Keratinocyte (primary cell): ENCODE measurements around the gene KRTAP10-11. TPM values are rescaled to one million over a fixed set of nuclear protein-coding genes. Genes with fewer than 3 reads are reported as not detected.

ENCODE experiments used
- DNase-seq: peaks from one replicate; pipeline ENCODE4 v3.0.0-alpha.2; 2011; ENCODE audit warnings: low read depth, missing footprints, low spot score
- FAIRE-seq: peaks from 2 replicates; lab custom pipeline; 2011; peaks lifted over from hg19 to GRCh38; lab: Jason Lieb, UNC
- H2AFZ ChIP-seq: 2 replicates; pipeline ENCODE4 v1.6.0; 2012; ENCODE audit warnings: low read length, control low read depth, inconsistent platforms; ENCODE audit not compliant: control insufficient read depth
- H3K27ac ChIP-seq: 2 replicates; pipeline ENCODE4 v1.5.1; 2011; ENCODE audit warnings: low read length; ENCODE audit not compliant: control insufficient read depth, insufficient read depth
- H3K27me3 ChIP-seq: 3 replicates; pipeline ENCODE4 v1.6.0; 2011; ENCODE audit warnings: low read length; ENCODE audit not compliant: control insufficient read depth, insufficient read depth; ENCODE audit errors: extremely low read depth
- H3K36me3 ChIP-seq, 2 experiments: 2 replicates in 1 of 2; 3 replicates in 1 of 2; pipeline ENCODE4 v1.5.1; 2011; ENCODE audit warnings: low read length in 2 of 2, mild to moderate bottlenecking in 1 of 2; ENCODE audit not compliant: control insufficient read depth in 2 of 2, insufficient read depth in 2 of 2; ENCODE audit errors: extremely low read depth in 1 of 2
- H3K4me1 ChIP-seq: 3 replicates; pipeline ENCODE4 v1.5.1; 2011; ENCODE audit warnings: low read length; ENCODE audit not compliant: control insufficient read depth, insufficient read depth; ENCODE audit errors: extremely low read depth
- H3K4me2 ChIP-seq: 3 replicates; pipeline ENCODE4 v1.6.0; 2011; ENCODE audit warnings: low read depth, low read length; ENCODE audit not compliant: control insufficient read depth, insufficient read depth; ENCODE audit errors: extremely low read depth
- H3K4me3 ChIP-seq, 3 experiments: fragments of 200-600 bp in 1 of 3; sonication (generic) in 1 of 3; 2 replicates in 2 of 3; 3 replicates in 1 of 3; pipeline ENCODE4 v1.5.1; 2011 to 2016; ENCODE audit warnings: low read length in 3 of 3, mild to moderate bottlenecking in 3 of 3, control low read depth in 2 of 3, inconsistent platforms in 1 of 3, low read depth in 1 of 3, mixed read lengths in 1 of 3, mixed run types in 1 of 3, moderate library complexity in 1 of 3; ENCODE audit not compliant: control insufficient read depth in 2 of 3, insufficient read depth in 2 of 3; ENCODE audit errors: extremely low read depth in 1 of 3
- H3K79me2 ChIP-seq: 2 replicates; pipeline ENCODE4 v1.6.0; 2012; ENCODE audit warnings: low read length; ENCODE audit not compliant: control insufficient read depth, insufficient read depth
- H3K9ac ChIP-seq: 3 replicates; pipeline ENCODE4 v1.6.0; 2011; ENCODE audit warnings: low read length; ENCODE audit not compliant: control insufficient read depth, insufficient read depth; ENCODE audit errors: extremely low read depth
- H3K9me1 ChIP-seq: 3 replicates; pipeline ENCODE4 v1.6.0; 2011; ENCODE audit warnings: low read length; ENCODE audit not compliant: control insufficient read depth, insufficient read depth; ENCODE audit errors: extremely low read depth
- H3K9me3 ChIP-seq: 2 replicates; pipeline ENCODE4 v1.5.1; 2012; ENCODE audit warnings: low read depth, low read length; ENCODE audit not compliant: control insufficient read depth
- H4K20me1 ChIP-seq: 3 replicates; pipeline ENCODE4 v1.6.0; 2011; ENCODE audit warnings: low read length; ENCODE audit not compliant: control insufficient read depth, insufficient read depth; ENCODE audit errors: extremely low read depth
- CTCF ChIP-seq, 3 experiments: IDR thresholded peaks in 1 of 3; conservative IDR thresholded peaks in 1 of 3; optimal IDR thresholded peaks in 1 of 3; 2 replicates in 2 of 3; 3 replicates in 1 of 3; pipeline versions ENCODE3 to v1.5.1; 2011; ENCODE audit warnings: low read length in 3 of 3, mild to moderate bottlenecking in 3 of 3, moderate library complexity in 2 of 3, control low read depth in 1 of 3, inconsistent platforms in 1 of 3; ENCODE audit not compliant: insufficient read depth in 2 of 3; ENCODE audit errors: extremely low read depth in 1 of 3
- EZH2 ChIP-seq: IDR thresholded peaks from one replicate; pipeline ENCODE4 v1.6.1; 2012; ENCODE audit warnings: inconsistent platforms, mild to moderate bottlenecking, low read length, moderate library complexity
- dilution Hi-C: fragments of 300-500 bp; cut with MboI; formaldehyde crosslinking; loops from one replicate; pipeline ENCODE4 v1.7.0; 2020; ENCODE audit warnings: low sequenced_read_pairs; ENCODE audit not compliant: extremely low pct_ligation_motif_present
- polyA plus RNA-seq, 5 experiments: library from polyadenylated mRNA; depleted of rRNA in 3 of 5; stranded (reverse) in 3 of 5; stranded (forward) in 1 of 5; unstranded in 1 of 5; fragments of >200 nt; gene quantifications; 1 replicate in 1 of 5; 2 replicates in 3 of 5; 3 replicates in 1 of 5; pipeline versions ENCODE4 v1.2.1 to v1.2.3, GENCODE V29; 2011 to 2012; ENCODE audit warnings: missing spikeins in 2 of 5, low read depth in 1 of 5, low replicate concordance in 1 of 5

KRTAP10-11 gene
- polyA plus RNA-seq, 1 donor (not counting 4 experiments of a cell fraction or from before 2014, with no cell fraction given): not detected

- Histone ChIP-seq H3K27me3 (peaks cover 19% of the 10 kb centered on the region), H4K20me1 (no peaks in the 10 kb centered on the region), H3K4me1 (peaks cover 7% of the 10 kb centered on the region), H3K9me3 (peaks cover 6% of the 10 kb centered on the region), H3K79me2 (no peaks in the 10 kb centered on the region), H3K4me3 (no peak overlapping the region), H3K9me1 (no peaks in the 10 kb centered on the region), H3K36me3 (no peaks in the 10 kb centered on the region), H2AFZ (no peak overlapping the region), H3K4me2 (no peak overlapping the region), H3K9ac (no peak overlapping the region), H3K27ac (no peak overlapping the region)
- FAIRE-seq (no peak), DNase-seq (no peak)
- dilution Hi-C loops: no loop called here
- TF ChIP-seq EZH2: no peak
- peak in 1 of 3 experiments; percentile 7 for TF ChIP-seq CTCF (optimal IDR thresholded peaks at IDR 0.05 in 1 of 3, IDR thresholded peaks at IDR 0.05 in 1 of 3, conservative IDR thresholded peaks at IDR 0.05 in 1 of 3; ENCODE audit: extremely low read depth in 1 of 3, insufficient read depth in 2 of 3, low read length in 3 of 3)
Measured at GRCh38 chr21:44618504-44618903, 27.7 kb upstream of the KRTAP10-11 start.

GRCh38 chr21:44618909-44619308 lies 27.3 kb upstream of the KRTAP10-11 start:
- dilution Hi-C loops: no loop called here
- no peaks in the 10 kb centered on the region for H4K20me1 ChIP-seq
- H3K9me3 ChIP-seq: peaks cover 6% of the 10 kb centered on the region
- no peak overlapping the region for H3K4me2 ChIP-seq
- H3K27me3 ChIP-seq: peaks cover 19% of the 10 kb centered on the region
- no peaks in the 10 kb centered on the region for H3K79me2 ChIP-seq
- H3K9ac ChIP-seq: no peak overlapping the region
- FAIRE-seq (no peak), DNase-seq (no peak)
- no peak overlapping the region for H3K27ac ChIP-seq
- H2AFZ ChIP-seq: no peak overlapping the region
- no peak overlapping the region for H3K4me3 ChIP-seq
- H3K9me1 ChIP-seq: no peaks in the 10 kb centered on the region
- TF ChIP-seq CTCF (optimal IDR thresholded peaks at IDR 0.05 in 1 of 3, IDR thresholded peaks at IDR 0.05 in 1 of 3, conservative IDR thresholded peaks at IDR 0.05 in 1 of 3; ENCODE audit: extremely low read depth in 1 of 3, insufficient read depth in 2 of 3, low read length in 3 of 3): no peak
- TF ChIP-seq EZH2: no peak
- H3K4me1 ChIP-seq: peaks cover 7% of the 10 kb centered on the region
- no peaks in the 10 kb centered on the region for H3K36me3 ChIP-seq
